IMR-90 (cell line): Measurements from ENCODE around the gene THRB. TPM values are rescaled to one million over a fixed set of nuclear protein-coding genes. Genes with fewer than 3 reads are reported as not detected.

ENCODE experiments used
- ATAC-seq: fragments of 200-7000 bp; cut with Tn5 transposase; 2 replicates; pipeline ENCODE4 v1.9.1; 2020; ENCODE audit warnings: low read depth, mild to moderate bottlenecking, moderate library complexity
- BruUV-seq: library from RNA; stranded (reverse); fragments of 400-500 nt; replicated peaks from 2 replicates; lab custom pipeline; 2021; lab: Mats Ljungman, UMichigan
- CTCF ChIA-PET: fragments of 300-600 bp; formaldehyde crosslinking; extraction: SDS; loops from one replicate; lab custom pipeline; 2021; ENCODE audit warnings: antibody characterized with exemption; lab: Yijun Ruan, JAX
- POLR2A ChIA-PET: fragments of 300-600 bp; sonication (Branson Sonifier 250); formaldehyde crosslinking; loops from one replicate; lab custom pipeline; 2022; ENCODE audit warnings: antibody characterized with exemption; ENCODE audit not compliant: unreplicated experiment; lab: Charles Lee
- DNase-seq: peaks from one replicate; pipeline ENCODE4 v3.0.0; 2013
- H2AFZ ChIP-seq: replicated peaks from 2 replicates; pipeline ENCODE3; 2013; ENCODE audit warnings: low read length, mild to moderate bottlenecking; ENCODE audit not compliant: poor library complexity
- H2AK5ac ChIP-seq: 2 replicates; pipeline ENCODE4 v1.6.1; 2013; ENCODE audit warnings: low read depth, low read length, inconsistent platforms
- H2AK9ac ChIP-seq: replicated peaks from 2 replicates; pipeline ENCODE3; 2013; ENCODE audit warnings: mild to moderate bottlenecking, low read depth, low read length, moderate library complexity; ENCODE audit not compliant: poor library complexity
- H2BK120ac ChIP-seq: 2 replicates; pipeline ENCODE4 v1.6.1; 2013; ENCODE audit warnings: low read depth, low read length, inconsistent platforms
- H2BK15ac ChIP-seq: 3 replicates; pipeline ENCODE4 v1.6.1; 2013; ENCODE audit warnings: low read depth, low read length, inconsistent platforms
- H2BK20ac ChIP-seq: 2 replicates; pipeline ENCODE4 v1.6.1; 2013; ENCODE audit warnings: low read depth, mild to moderate bottlenecking, inconsistent platforms, low read length, moderate library complexity
- H2BK5ac ChIP-seq: 2 replicates; pipeline ENCODE4 v1.6.1; 2013; ENCODE audit warnings: mild to moderate bottlenecking, low read depth, low read length, inconsistent platforms; ENCODE audit not compliant: poor library complexity, severe bottlenecking
- H3K14ac ChIP-seq: replicated peaks from 2 replicates; pipeline ENCODE4 v1.6.1; 2013; ENCODE audit warnings: low read depth, low read length, inconsistent platforms
- H3K18ac ChIP-seq: 2 replicates; pipeline ENCODE4 v1.6.1; 2013; ENCODE audit warnings: low read depth, low read length, control low read depth
- H3K23ac ChIP-seq: 2 replicates; pipeline ENCODE4 v1.6.1; 2013; ENCODE audit warnings: low read depth, low read length, inconsistent platforms
- H3K27ac ChIP-seq: 2 replicates; pipeline ENCODE4 v1.5.1; 2013; ENCODE audit warnings: mild to moderate bottlenecking, control low read depth, low read length; ENCODE audit not compliant: insufficient read depth
- H3K27me3 ChIP-seq: 2 replicates; pipeline ENCODE4 v1.6.1; 2013; ENCODE audit warnings: low read length; ENCODE audit not compliant: control insufficient read depth, insufficient read depth
- H3K36me3 ChIP-seq: 2 replicates; pipeline ENCODE4 v1.6.1; 2013; ENCODE audit warnings: low read length, mixed read lengths; ENCODE audit not compliant: control insufficient read depth, insufficient read depth
- H3K4ac ChIP-seq: 2 replicates; pipeline ENCODE4 v1.6.1; 2013; ENCODE audit warnings: low read depth, low read length, inconsistent platforms
- H3K4me1 ChIP-seq: 2 replicates; pipeline ENCODE4 v1.6.1; 2013; ENCODE audit warnings: low read length, mixed read lengths; ENCODE audit not compliant: control insufficient read depth, insufficient read depth
- H3K4me2 ChIP-seq: 2 replicates; pipeline ENCODE4 v1.6.1; 2013; ENCODE audit warnings: low read depth, mild to moderate bottlenecking, control low read depth, low read length, moderate library complexity
- H3K4me3 ChIP-seq: 2 replicates; pipeline ENCODE4 v1.5.1; 2013; ENCODE audit warnings: low read depth, mild to moderate bottlenecking, control low read depth, low read length, moderate library complexity; ENCODE audit not compliant: insufficient read depth
- H3K56ac ChIP-seq: 2 replicates; pipeline ENCODE4 v1.6.1; 2013; ENCODE audit warnings: low read length, inconsistent platforms; ENCODE audit not compliant: insufficient read depth; ENCODE audit errors: extremely low read depth
- H3K79me1 ChIP-seq, 2 experiments: 2 replicates each; pipeline ENCODE4 v1.6.1; 2013; ENCODE audit warnings: low read length in 2 of 2, inconsistent platforms in 1 of 2, low read depth in 1 of 2
- H3K9ac ChIP-seq: 2 replicates; pipeline ENCODE4 v1.6.1; 2013; ENCODE audit warnings: low read depth, low read length, control low read depth
- H3K9me1 ChIP-seq: 2 replicates; pipeline ENCODE4 v1.6.1; 2013; ENCODE audit warnings: low read length, inconsistent platforms; ENCODE audit not compliant: insufficient read depth
- H3K9me3 ChIP-seq: 2 replicates; pipeline ENCODE4 v1.6.1; 2013; ENCODE audit warnings: low read length; ENCODE audit not compliant: control insufficient read depth, insufficient read depth
- H4K20me1 ChIP-seq: 2 replicates; pipeline ENCODE4 v1.6.1; 2013; ENCODE audit warnings: low read length, inconsistent platforms; ENCODE audit not compliant: insufficient read depth
- H4K5ac ChIP-seq: 2 replicates; pipeline ENCODE4 v1.6.1; 2013; ENCODE audit warnings: mild to moderate bottlenecking, low read depth, low read length, control low read depth
- H4K8ac ChIP-seq, 2 experiments: 2 replicates each; pipeline ENCODE4 v1.6.1; 2013; ENCODE audit warnings: low read depth in 2 of 2, low read length in 2 of 2, control low read depth in 1 of 2, inconsistent platforms in 1 of 2
- H4K91ac ChIP-seq: 2 replicates; pipeline ENCODE4 v1.6.1; 2013; ENCODE audit warnings: low read depth, low read length, inconsistent platforms; ENCODE audit not compliant: insufficient read depth
- BHLHE40 ChIP-seq: fragments of 150-350 bp; IDR thresholded peaks from 2 replicates; pipeline ENCODE4 v1.6.1; 2016; ENCODE audit warnings: mild to moderate bottlenecking, low read depth, low read length
- CEBPB ChIP-seq: IDR thresholded peaks from 2 replicates; pipeline ENCODE4 v1.6.1; 2012; ENCODE audit warnings: low read depth, low read length, improper control_type of control experiment
- CHD1 ChIP-seq: IDR thresholded peaks from 2 replicates; pipeline ENCODE4 v1.6.1; 2012; ENCODE audit warnings: low read depth, low read length, improper control_type of control experiment
- FOS ChIP-seq: fragments of 150-350 bp; IDR thresholded peaks from 2 replicates; pipeline ENCODE4 v1.6.1; 2016; ENCODE audit warnings: low read depth, low read length
- MAFK ChIP-seq: IDR thresholded peaks from 2 replicates; pipeline ENCODE4 v1.6.1; 2012; ENCODE audit warnings: low read depth, low read length, improper control_type of control experiment
- MAZ ChIP-seq: IDR thresholded peaks from 2 replicates; pipeline ENCODE4 v1.6.1; 2012; ENCODE audit warnings: low read depth, mild to moderate bottlenecking, low read length, improper control_type of control experiment, moderate library complexity, borderline replicate concordance
- MXI1 ChIP-seq: IDR thresholded peaks from 2 replicates; pipeline ENCODE4 v1.6.1; 2012; ENCODE audit warnings: low read depth, mild to moderate bottlenecking, low read length, moderate library complexity, borderline replicate concordance
- NFE2L2 ChIP-seq: fragments of 150-350 bp; IDR thresholded peaks from 2 replicates; pipeline ENCODE4 v1.6.1; 2016; ENCODE audit warnings: low read depth, mild to moderate bottlenecking, low read length
- POLR2A ChIP-seq: IDR thresholded peaks from 2 replicates; pipeline ENCODE4 v1.6.1; 2012; ENCODE audit warnings: mild to moderate bottlenecking, low read depth, low read length
- RAD21 ChIP-seq: IDR thresholded peaks from 2 replicates; pipeline ENCODE4 v1.6.1; 2012; ENCODE audit warnings: low read length, improper control_type of control experiment
- RCOR1 ChIP-seq: IDR thresholded peaks from 2 replicates; pipeline ENCODE4 v1.6.1; 2012; ENCODE audit warnings: mild to moderate bottlenecking, low read length, improper control_type of control experiment; ENCODE audit not compliant: insufficient replicate concordance
- RFX5 ChIP-seq: IDR thresholded peaks from 2 replicates; pipeline ENCODE4 v1.8.0; 2012; ENCODE audit warnings: low read depth, mild to moderate bottlenecking, low read length, moderate library complexity
- SMC3 ChIP-seq: fragments of 150-350 bp; IDR thresholded peaks from 2 replicates; pipeline ENCODE4 v1.6.1; 2016; ENCODE audit warnings: low read depth, mild to moderate bottlenecking, antibody characterized with exemption, low read length, moderate library complexity
- WGBS, 2 experiments: methylation state at CpG; one replicate each; pipeline versions ENCODE4 v1.1.5 to v1.1.7; 2013; ENCODE audit warnings: missing lambda C conversion rate in 2 of 2; ENCODE audit not compliant: insufficient read length in 1 of 2; ENCODE audit errors: extremely low coverage in 2 of 2; 5-methylcytosine and 5-hydroxymethylcytosine counted together
- dilution Hi-C: fragments of 300-500 bp; cut with HindIII; formaldehyde crosslinking; loops from one replicate; pipeline ENCODE4 v1.14.3; 2018; ENCODE audit warnings: low sequenced_read_pairs; ENCODE audit not compliant: unreplicated experiment
- in situ Hi-C: fragments of 300-500 bp; cut with MboI; formaldehyde crosslinking; loops from 3 replicates; pipeline ENCODE4 v1.14.3; 2019; ENCODE audit warnings: low sequenced_read_pairs, inconsistent platforms, mixed read lengths
- intact Hi-C: fragments of 100-400 bp; cut with micrococcal nuclease; formaldehyde crosslinking; loops from 2 replicates; pipeline ENCODE4 v1.10.0; 2022
- polyA plus RNA-seq, 3 experiments: library from polyadenylated mRNA; depleted of rRNA; stranded (reverse); fragments of >200 nt; gene quantifications; 2 replicates each; pipeline ENCODE4 v1.2.3, GENCODE V29; 2012; ENCODE audit warnings: low replicate concordance in 1 of 3
- total RNA-seq: library from RNA; depleted of rRNA; stranded (reverse); fragments of >200 nt; gene quantifications from 2 replicates; pipeline ENCODE4 v1.2.3, GENCODE V29; 2012
- TF ChIP-seq, protein P1 (sequence below): conservative IDR thresholded peaks from 2 replicates; pipeline ENCODE4 v1.5.1; 2012; ENCODE audit warnings: mild to moderate bottlenecking, low read depth, low read length, improper control_type of control experiment
- TF ChIP-seq, protein P2 (sequence below): fragments of 150-350 bp; IDR thresholded peaks from 2 replicates; pipeline ENCODE4 v1.6.1; 2017; ENCODE audit warnings: mild to moderate bottlenecking, antibody characterized with exemption, low read length, low read depth
- TF ChIP-seq, protein P3 (sequence below): fragments of 150-350 bp; IDR thresholded peaks from 2 replicates; pipeline ENCODE4 v1.6.1; 2016; ENCODE audit warnings: low read depth, mild to moderate bottlenecking, low read length, moderate library complexity, borderline replicate concordance

Gene THRB
- total and polyA plus RNA-seq, 2 of the 4 experiments (the other 2 are of a cell fraction), result under 0.01 TPM; not detected in 1

DNA sequence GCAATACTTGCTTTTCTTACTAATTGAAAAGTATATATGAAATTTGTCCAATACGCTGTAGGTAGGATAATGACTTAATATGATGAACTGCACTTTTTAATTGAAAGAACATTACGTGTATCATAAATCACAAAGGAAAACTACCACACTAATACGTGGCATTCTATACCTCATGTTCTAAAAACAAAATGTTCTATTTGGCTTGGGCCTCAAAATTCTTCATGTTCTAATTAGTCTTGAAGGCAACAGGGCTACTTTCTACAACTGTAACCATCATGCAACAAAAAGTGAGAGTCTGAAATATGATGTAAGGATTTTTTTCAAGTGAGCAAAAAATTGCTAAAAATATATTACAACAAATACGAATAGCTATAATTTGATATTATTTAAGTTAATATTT lies 19.8 kb downstream of the THRB start:
- no peak overlapping the region for H2AK9ac ChIP-seq
- no peaks in the 10 kb centered on the region for H3K79me1 ChIP-seq
- dilution Hi-C loops (no loop called here), in situ Hi-C loops (no loop called here), intact Hi-C loops (no loop called here)
- no peak overlapping the region for H4K8ac ChIP-seq
- H2AK5ac ChIP-seq, result no peak overlapping the region
- no peak for DNase-seq
- TF ChIP-seq, protein P1, sequence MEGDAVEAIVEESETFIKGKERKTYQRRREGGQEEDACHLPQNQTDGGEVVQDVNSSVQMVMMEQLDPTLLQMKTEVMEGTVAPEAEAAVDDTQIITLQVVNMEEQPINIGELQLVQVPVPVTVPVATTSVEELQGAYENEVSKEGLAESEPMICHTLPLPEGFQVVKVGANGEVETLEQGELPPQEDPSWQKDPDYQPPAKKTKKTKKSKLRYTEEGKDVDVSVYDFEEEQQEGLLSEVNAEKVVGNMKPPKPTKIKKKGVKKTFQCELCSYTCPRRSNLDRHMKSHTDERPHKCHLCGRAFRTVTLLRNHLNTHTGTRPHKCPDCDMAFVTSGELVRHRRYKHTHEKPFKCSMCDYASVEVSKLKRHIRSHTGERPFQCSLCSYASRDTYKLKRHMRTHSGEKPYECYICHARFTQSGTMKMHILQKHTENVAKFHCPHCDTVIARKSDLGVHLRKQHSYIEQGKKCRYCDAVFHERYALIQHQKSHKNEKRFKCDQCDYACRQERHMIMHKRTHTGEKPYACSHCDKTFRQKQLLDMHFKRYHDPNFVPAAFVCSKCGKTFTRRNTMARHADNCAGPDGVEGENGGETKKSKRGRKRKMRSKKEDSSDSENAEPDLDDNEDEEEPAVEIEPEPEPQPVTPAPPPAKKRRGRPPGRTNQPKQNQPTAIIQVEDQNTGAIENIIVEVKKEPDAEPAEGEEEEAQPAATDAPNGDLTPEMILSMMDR, result no peak
- TF ChIP-seq MAZ, result no peak
- no peak for TF ChIP-seq RAD21
- no peak for TF ChIP-seq NFE2L2
- TF ChIP-seq CHD1, result no peak
- TF ChIP-seq, protein P2, sequence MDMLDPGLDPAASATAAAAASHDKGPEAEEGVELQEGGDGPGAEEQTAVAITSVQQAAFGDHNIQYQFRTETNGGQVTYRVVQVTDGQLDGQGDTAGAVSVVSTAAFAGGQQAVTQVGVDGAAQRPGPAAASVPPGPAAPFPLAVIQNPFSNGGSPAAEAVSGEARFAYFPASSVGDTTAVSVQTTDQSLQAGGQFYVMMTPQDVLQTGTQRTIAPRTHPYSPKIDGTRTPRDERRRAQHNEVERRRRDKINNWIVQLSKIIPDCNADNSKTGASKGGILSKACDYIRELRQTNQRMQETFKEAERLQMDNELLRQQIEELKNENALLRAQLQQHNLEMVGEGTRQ, result no peak
- TF ChIP-seq FOS, result no peak
- TF ChIP-seq SMC3, result no peak
- TF ChIP-seq RCOR1, result no peak
- TF ChIP-seq BHLHE40, result no peak
- TF ChIP-seq POLR2A, result no peak
- TF ChIP-seq, protein P3, sequence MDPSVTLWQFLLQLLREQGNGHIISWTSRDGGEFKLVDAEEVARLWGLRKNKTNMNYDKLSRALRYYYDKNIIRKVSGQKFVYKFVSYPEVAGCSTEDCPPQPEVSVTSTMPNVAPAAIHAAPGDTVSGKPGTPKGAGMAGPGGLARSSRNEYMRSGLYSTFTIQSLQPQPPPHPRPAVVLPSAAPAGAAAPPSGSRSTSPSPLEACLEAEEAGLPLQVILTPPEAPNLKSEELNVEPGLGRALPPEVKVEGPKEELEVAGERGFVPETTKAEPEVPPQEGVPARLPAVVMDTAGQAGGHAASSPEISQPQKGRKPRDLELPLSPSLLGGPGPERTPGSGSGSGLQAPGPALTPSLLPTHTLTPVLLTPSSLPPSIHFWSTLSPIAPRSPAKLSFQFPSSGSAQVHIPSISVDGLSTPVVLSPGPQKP, result no peak
- no peak for TF ChIP-seq RFX5
- no peak for TF ChIP-seq MXI1
- no peak for TF ChIP-seq CEBPB
- TF ChIP-seq MAFK, result no peak
- H4K91ac ChIP-seq, result no peak overlapping the region
- H3K4ac ChIP-seq, result no peak overlapping the region
- no peak overlapping the region for H3K18ac ChIP-seq
- H2AFZ ChIP-seq, result no peak overlapping the region
- H3K9me1 ChIP-seq, result no peaks in the 10 kb centered on the region
- no peaks in the 10 kb centered on the region for H3K27me3 ChIP-seq
- H2BK20ac ChIP-seq, result no peak overlapping the region
- ATAC-seq, result no peak
- no peak overlapping the region for H3K23ac ChIP-seq
- no peak overlapping the region for H3K9ac ChIP-seq
- no peak overlapping the region for H3K4me3 ChIP-seq
- H4K5ac ChIP-seq, result no peak overlapping the region
- no CpG with 5 or more reads among the region's 4 CpGs for WGBS, 2 experiments
- no peak overlapping the region for H3K56ac ChIP-seq
- H4K20me1 ChIP-seq, result no peaks in the 10 kb centered on the region
- ChIA-PET CTCF (no interaction called here), POLR2A (no interaction called here)
- H2BK15ac ChIP-seq, result no peak overlapping the region
- H2BK120ac ChIP-seq, result no peak overlapping the region
- H3K36me3 ChIP-seq, result no peaks in the 10 kb centered on the region
- H3K9me3 ChIP-seq, result no peaks in the 10 kb centered on the region
- no peak overlapping the region for H3K27ac ChIP-seq
- no TSS peak for BruUV-seq
- no peaks in the 10 kb centered on the region for H3K4me1 ChIP-seq
- no peak overlapping the region for H3K14ac ChIP-seq
- no peak overlapping the region for H3K4me2 ChIP-seq
- H2BK5ac ChIP-seq, result no peak overlapping the region
